ENCODE results near the gene OSBP2. TPM values are rescaled to one million over a fixed set of nuclear protein-coding genes. Genes with fewer than 3 reads are reported as not detected.

The OSBP2 gene
- total and polyA plus RNA-seq, 2 experiments from 2014 or later = 2.1 to 2.9 TPM

- TF ChIP-seq, protein P1, sequence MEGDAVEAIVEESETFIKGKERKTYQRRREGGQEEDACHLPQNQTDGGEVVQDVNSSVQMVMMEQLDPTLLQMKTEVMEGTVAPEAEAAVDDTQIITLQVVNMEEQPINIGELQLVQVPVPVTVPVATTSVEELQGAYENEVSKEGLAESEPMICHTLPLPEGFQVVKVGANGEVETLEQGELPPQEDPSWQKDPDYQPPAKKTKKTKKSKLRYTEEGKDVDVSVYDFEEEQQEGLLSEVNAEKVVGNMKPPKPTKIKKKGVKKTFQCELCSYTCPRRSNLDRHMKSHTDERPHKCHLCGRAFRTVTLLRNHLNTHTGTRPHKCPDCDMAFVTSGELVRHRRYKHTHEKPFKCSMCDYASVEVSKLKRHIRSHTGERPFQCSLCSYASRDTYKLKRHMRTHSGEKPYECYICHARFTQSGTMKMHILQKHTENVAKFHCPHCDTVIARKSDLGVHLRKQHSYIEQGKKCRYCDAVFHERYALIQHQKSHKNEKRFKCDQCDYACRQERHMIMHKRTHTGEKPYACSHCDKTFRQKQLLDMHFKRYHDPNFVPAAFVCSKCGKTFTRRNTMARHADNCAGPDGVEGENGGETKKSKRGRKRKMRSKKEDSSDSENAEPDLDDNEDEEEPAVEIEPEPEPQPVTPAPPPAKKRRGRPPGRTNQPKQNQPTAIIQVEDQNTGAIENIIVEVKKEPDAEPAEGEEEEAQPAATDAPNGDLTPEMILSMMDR (conservative IDR thresholded peaks at IDR 0.05; ENCODE audit: low read depth in 2 of 2) = no peak
Measured at GRCh38 chr22:30878516-30879414, 184.1 kb downstream of the OSBP2 start (continued).

DNA sequence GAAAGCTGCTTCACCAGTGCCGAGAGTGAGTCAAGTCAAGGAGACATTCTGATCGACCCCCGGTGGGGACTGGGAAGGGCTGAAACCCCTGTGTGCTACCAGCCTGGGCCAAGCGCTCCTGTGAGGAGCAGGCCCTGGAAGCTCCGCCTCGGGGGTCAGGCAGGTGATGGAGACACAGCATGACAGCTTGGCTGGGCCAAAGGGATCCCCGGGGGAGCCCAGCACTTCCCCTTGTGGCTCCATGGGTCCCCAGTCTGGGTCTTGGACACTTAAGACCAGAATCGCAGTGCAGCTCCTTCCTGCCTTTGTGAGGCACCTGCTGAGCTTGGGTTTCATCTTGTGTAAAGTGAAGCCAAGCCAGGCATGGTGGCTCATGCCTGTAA, 184.7 kb downstream of the OSBP2 start:
- Histone ChIP-seq H3K36me3 (ENCODE audit: insufficient read depth) (no peaks in the 10 kb centered on the region), H3K27ac (ENCODE audit: low read depth) (no peak overlapping the region), H3K4me3 (no peak overlapping the region), H2AFZ (no peak overlapping the region), H3F3A (replicated peaks; ENCODE audit: low read depth) (no peaks in the 10 kb centered on the region), H3K79me2 (replicated peaks; ENCODE audit: insufficient read depth) (no peaks in the 10 kb centered on the region), H4K20me1 (replicated peaks; ENCODE audit: insufficient read depth) (no peaks in the 10 kb centered on the region), H3K4me1 (ENCODE audit: insufficient read depth) (no peaks in the 10 kb centered on the region), H3K4me2 (no peak overlapping the region), H3K27me3 (ENCODE audit: insufficient read depth) (no peaks in the 10 kb centered on the region), H3K9me2 (ENCODE audit: insufficient read depth) (no peaks in the 10 kb centered on the region)
- Mint-ChIP-seq H3K4me1 (peaks cover 8% of the 10 kb centered on the region), H3K9me3 (no peaks in the 10 kb centered on the region), H3K27ac (no peak overlapping the region), H3K27me3 (ENCODE audit: insufficient read depth, low read depth, poor library complexity) (no peaks in the 10 kb centered on the region), H3K4me3 (no peak overlapping the region), H3K36me3 (ENCODE audit: low read depth) (no peaks in the 10 kb centered on the region; the same call in 2 of the 3 replicates)
- DNase-seq (ENCODE audit: low spot score) = no peak
- ATAC-seq = no peak
- no peak for TF ChIP-seq EZH2 (IDR thresholded peaks at IDR 0.05; ENCODE audit: low read depth, unreplicated experiment)
- TF ChIP-seq JUNB (IDR thresholded peaks at IDR 0.05; ENCODE audit: unreplicated experiment) = no peak
- TF ChIP-seq, protein P1 (conservative IDR thresholded peaks at IDR 0.05; ENCODE audit: low read depth in 2 of 2) = no peak
- TF ChIP-seq NANOG (IDR thresholded peaks at IDR 0.05; ENCODE audit: borderline replicate concordance) = no peak
- no peak for TF ChIP-seq STAT1 (IDR thresholded peaks at IDR 0.05; ENCODE audit: unreplicated experiment)
- no peak for TF ChIP-seq ZNF331 (CRISPR knock-in tag; IDR thresholded peaks at IDR 0.05; ENCODE audit: low read depth)
- TF ChIP-seq, protein P2, sequence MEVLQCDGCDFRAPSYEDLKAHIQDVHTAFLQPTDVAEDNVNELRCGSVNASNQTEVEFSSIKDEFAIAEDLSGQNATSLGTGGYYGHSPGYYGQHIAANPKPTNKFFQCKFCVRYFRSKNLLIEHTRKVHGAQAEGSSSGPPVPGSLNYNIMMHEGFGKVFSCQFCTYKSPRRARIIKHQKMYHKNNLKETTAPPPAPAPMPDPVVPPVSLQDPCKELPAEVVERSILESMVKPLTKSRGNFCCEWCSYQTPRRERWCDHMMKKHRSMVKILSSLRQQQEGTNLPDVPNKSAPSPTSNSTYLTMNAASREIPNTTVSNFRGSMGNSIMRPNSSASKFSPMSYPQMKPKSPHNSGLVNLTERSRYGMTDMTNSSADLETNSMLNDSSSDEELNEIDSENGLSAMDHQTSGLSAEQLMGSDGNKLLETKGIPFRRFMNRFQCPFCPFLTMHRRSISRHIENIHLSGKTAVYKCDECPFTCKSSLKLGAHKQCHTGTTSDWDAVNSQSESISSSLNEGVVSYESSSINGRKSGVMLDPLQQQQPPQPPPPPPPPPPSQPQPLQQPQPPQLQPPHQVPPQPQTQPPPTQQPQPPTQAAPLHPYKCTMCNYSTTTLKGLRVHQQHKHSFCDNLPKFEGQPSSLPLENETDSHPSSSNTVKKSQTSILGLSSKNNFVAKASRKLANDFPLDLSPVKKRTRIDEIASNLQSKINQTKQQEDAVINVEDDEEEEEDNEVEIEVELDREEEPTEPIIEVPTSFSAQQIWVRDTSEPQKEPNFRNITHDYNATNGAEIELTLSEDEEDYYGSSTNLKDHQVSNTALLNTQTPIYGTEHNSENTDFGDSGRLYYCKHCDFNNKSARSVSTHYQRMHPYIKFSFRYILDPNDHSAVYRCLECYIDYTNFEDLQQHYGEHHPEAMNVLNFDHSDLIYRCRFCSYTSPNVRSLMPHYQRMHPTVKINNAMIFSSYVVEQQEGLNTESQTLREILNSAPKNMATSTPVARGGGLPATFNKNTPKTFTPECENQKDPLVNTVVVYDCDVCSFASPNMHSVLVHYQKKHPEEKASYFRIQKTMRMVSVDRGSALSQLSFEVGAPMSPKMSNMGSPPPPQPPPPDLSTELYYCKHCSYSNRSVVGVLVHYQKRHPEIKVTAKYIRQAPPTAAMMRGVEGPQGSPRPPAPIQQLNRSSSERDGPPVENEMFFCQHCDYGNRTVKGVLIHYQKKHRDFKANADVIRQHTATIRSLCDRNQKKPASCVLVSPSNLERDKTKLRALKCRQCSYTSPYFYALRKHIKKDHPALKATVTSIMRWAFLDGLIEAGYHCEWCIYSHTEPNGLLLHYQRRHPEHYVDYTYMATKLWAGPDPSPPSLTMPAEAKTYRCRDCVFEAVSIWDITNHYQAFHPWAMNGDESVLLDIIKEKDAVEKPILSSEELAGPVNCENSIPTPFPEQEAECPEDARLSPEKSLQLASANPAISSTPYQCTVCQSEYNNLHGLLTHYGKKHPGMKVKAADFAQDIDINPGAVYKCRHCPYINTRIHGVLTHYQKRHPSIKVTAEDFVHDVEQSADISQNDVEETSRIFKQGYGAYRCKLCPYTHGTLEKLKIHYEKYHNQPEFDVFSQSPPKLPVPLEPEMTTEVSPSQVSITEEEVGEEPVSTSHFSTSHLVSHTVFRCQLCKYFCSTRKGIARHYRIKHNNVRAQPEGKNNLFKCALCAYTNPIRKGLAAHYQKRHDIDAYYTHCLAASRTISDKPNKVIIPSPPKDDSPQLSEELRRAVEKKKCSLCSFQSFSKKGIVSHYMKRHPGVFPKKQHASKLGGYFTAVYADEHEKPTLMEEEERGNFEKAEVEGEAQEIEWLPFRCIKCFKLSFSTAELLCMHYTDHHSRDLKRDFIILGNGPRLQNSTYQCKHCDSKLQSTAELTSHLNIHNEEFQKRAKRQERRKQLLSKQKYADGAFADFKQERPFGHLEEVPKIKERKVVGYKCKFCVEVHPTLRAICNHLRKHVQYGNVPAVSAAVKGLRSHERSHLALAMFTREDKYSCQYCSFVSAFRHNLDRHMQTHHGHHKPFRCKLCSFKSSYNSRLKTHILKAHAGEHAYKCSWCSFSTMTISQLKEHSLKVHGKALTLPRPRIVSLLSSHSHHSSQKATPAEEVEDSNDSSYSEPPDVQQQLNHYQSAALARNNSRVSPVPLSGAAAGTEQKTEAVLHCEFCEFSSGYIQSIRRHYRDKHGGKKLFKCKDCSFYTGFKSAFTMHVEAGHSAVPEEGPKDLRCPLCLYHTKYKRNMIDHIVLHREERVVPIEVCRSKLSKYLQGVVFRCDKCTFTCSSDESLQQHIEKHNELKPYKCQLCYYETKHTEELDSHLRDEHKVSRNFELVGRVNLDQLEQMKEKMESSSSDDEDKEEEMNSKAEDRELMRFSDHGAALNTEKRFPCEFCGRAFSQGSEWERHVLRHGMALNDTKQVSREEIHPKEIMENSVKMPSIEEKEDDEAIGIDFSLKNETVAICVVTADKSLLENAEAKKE (CRISPR knock-in tag; IDR thresholded peaks at IDR 0.05) = no peak
- no peak for TF ChIP-seq ETS1 (IDR thresholded peaks at IDR 0.05)
